Measurements from ENCODE around the gene ZNF592.
"Not testable (repeated sequence)": the region's sequence is repeated elsewhere in the genome, so short reads cannot be mapped to it uniquely, and the experiment has no call there.

ZNF592 gene

DNA sequence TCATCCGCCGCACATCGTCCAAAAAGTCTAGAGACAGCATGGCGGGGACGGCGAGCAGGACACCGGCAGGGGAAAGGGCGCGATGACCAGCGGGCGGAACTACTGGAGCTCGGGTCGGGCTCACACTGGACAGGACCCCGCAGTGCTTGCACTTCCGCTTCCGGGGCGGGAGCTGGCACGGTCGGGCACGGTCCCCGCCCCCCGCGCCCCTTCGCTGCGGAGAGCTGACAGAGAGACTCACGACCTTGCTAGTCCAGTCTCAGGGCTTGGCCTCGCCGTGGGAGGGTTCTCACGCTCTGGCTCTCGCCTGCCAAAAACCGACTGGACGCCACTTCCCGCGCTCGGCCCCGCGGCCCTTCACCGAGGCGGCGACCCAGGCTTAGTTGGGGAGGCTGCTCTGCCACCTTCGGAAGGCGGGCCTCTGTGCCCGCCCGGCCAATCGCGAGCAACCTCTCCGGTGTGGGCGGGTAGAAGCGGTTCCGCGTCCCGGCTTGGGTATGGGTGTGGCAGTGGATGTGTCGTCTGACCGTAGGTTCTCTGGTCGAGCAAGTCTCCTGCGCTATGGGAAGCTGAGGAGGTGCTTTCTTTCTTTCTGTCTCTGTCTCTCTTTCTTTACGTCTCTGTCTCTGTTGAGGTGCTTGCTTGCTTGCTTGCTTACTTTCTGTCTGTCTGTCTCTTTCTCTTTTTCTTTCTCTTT lies 32.2 kb upstream of the ZNF592 start, which contains the start of gene SEC11A:
SEC11A (minus strand) TSS at position 104 of the 697 bp plus-strand sequence; CDS start at position 40, 64 bp downstream.
- Histone ChIP-seq H3K9ac (ENCODE audit: insufficient read length) (peak within 1 kb of the TSS; percentile 81), H3K27ac (peak within 1 kb of the TSS; percentile 42; the same call in 1 of the 2 replicates), H3K9me3 (ENCODE audit: low read depth, low read length) (no peaks in the 10 kb centered on the region), H3K4me3 (peak within 1 kb of the TSS; percentile 95), H3K36me3 (ENCODE audit: insufficient read depth, low read length) (peaks cover under 1% of the 10 kb centered on the region; the same call in 1 of the 2 replicates)
- DNase-seq (ENCODE audit: low read depth, low spot score): peak; percentile 16
- TF ChIP-seq FOXP2 (optimal IDR thresholded peaks at IDR 0.05; ENCODE audit: control extremely low read depth, extremely low read length, insufficient read depth) (no peak), POLR2AphosphoS5 (IDR thresholded peaks at IDR 0.05; ENCODE audit: borderline replicate concordance, low read depth, low read length) (peak; percentile 84), EZH2 (IDR thresholded peaks at IDR 0.05) (no peak)

DNA sequence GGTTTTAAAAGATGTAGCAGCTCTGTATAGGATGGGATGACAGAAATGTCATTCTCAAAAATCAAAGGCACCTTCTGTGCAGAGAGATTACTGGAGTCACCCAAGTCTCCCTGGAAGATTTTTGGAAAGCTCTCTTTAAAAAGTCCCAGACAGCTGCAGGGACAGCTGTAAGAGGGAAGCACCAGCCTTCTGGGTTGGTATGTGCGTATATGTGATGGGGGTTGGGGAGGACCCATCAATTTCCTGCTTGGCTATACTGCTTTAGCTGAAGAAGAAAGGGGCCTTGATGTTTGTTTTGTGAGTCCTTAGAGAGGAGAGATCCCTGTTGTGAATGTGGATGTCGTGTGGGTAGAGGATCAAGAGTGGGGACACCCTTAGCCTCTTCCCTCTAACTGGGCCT lies 27.0 kb upstream of the ZNF592 start:
- TF ChIP-seq FOXP2 (optimal IDR thresholded peaks at IDR 0.05; ENCODE audit: control extremely low read depth, extremely low read length, insufficient read depth) (no peak), POLR2AphosphoS5 (IDR thresholded peaks at IDR 0.05; ENCODE audit: borderline replicate concordance, low read depth, low read length) (no peak), EZH2 (IDR thresholded peaks at IDR 0.05) (no peak)
- Histone ChIP-seq H3K9me3 (ENCODE audit: low read depth, low read length) (no peaks in the 10 kb centered on the region), H3K27ac (no peak overlapping the region), H3K9ac (ENCODE audit: insufficient read length) (no peak overlapping the region), H3K4me3 (no peak overlapping the region), H3K36me3 (ENCODE audit: insufficient read depth, low read length) (no peaks in the 10 kb centered on the region)
- DNase-seq (ENCODE audit: low read depth, low spot score): no peak

DNA sequence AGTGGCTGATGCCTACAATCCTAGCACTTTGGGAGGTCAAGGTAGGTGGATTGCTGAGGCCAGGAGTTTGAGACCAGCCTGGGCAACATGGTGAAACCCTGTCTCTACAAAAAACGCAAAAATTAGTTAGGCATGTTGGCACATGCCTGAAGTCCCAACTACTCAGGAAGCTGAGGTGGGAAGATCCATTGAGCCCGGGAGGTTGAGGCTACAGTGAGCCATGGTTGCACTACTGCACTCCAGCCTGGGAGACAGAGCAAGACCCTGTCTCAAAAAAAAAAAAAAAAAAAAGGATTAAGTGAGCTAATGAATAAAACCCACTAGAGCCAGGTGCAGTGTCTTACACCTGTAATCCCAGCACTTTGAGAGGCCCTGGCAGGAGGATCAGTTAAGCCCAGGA lies 25.8 kb upstream of the ZNF592 start:
- H3K27ac ChIP-seq: no peak overlapping the region
- TF ChIP-seq POLR2AphosphoS5 (IDR thresholded peaks at IDR 0.05; ENCODE audit: borderline replicate concordance, low read depth, low read length) (no peak), EZH2 (IDR thresholded peaks at IDR 0.05) (no peak), FOXP2 (optimal IDR thresholded peaks at IDR 0.05; ENCODE audit: control extremely low read depth, extremely low read length, insufficient read depth) (no peak)
- DNase-seq (ENCODE audit: low read depth, low spot score): no peak

DNA sequence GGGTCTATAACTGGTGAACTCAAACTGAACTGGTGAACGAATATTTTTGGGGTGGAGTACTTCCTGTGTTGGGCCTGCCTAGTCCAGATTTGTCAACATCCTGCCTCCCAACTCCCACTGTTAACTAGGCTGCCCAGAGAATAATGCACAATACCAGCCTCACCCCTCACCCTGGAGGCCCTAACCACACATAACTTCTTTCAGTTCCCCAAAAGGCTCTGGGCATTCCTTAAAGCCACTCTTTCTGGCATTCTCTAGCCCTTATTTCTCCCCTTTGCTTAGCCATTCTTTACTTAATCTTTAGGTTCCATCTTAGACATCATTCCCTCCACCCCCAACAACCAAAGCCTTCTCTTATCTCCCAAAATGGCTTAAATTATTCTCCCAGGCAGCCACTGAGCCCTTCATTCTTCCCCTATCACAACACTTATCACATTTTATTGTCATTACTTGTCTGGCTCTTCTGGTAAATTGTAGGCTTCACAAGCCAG lies 23.3 kb upstream of the ZNF592 start:
- Histone ChIP-seq H3K4me3 (no peak overlapping the region), H3K36me3 (ENCODE audit: insufficient read depth, low read length) (no peaks in the 10 kb centered on the region), H3K9ac (ENCODE audit: insufficient read length) (no peak overlapping the region), H3K27ac (no peak overlapping the region), H3K9me3 (ENCODE audit: low read depth, low read length) (no peaks in the 10 kb centered on the region)
- TF ChIP-seq FOXP2 (optimal IDR thresholded peaks at IDR 0.05; ENCODE audit: control extremely low read depth, extremely low read length, insufficient read depth) (no peak), EZH2 (IDR thresholded peaks at IDR 0.05) (no peak), POLR2AphosphoS5 (IDR thresholded peaks at IDR 0.05; ENCODE audit: borderline replicate concordance, low read depth, low read length) (no peak)
- DNase-seq (ENCODE audit: low read depth, low spot score): no peak

More for the DNA sequence above, 25.8 kb upstream of the ZNF592 start:
- H3K36me3 ChIP-seq (ENCODE audit: insufficient read depth, low read length): no peaks in the 10 kb centered on the region
- H3K4me3 ChIP-seq: no peak overlapping the region
- H3K9ac ChIP-seq (ENCODE audit: insufficient read length): no peak overlapping the region
- H3K9me3 ChIP-seq (ENCODE audit: low read depth, low read length): no peaks in the 10 kb centered on the region

DNA sequence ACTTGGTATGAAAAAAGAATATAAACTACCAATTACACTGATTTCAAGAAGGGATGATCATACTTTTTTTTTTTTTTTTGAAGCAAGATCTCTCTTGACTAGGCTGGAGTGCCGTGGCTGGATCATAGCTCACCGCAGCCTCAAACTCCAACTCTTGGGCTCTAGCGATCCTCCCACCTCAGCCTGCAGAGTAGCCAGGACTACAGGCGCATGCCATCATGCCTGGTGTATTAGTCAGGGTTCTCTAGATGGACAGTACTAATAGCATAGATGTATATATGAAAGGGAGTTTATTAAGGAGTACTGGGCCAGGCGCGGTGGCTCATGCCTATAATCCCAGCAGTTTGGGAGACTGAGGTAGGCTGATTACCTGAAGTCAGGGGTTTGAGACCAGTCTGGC lies 21.0 kb upstream of the ZNF592 start:
- no peaks in the 10 kb centered on the region for H3K36me3 ChIP-seq (ENCODE audit: insufficient read depth, low read length)
- DNase-seq (ENCODE audit: low read depth, low spot score): no peak
- no peak overlapping the region for H3K27ac ChIP-seq
- TF ChIP-seq FOXP2 (optimal IDR thresholded peaks at IDR 0.05; ENCODE audit: control extremely low read depth, extremely low read length, insufficient read depth) (no peak), EZH2 (IDR thresholded peaks at IDR 0.05) (no peak), POLR2AphosphoS5 (IDR thresholded peaks at IDR 0.05; ENCODE audit: borderline replicate concordance, low read depth, low read length) (no peak)
- H3K9me3 ChIP-seq (ENCODE audit: low read depth, low read length): no peaks in the 10 kb centered on the region
- H3K9ac ChIP-seq (ENCODE audit: insufficient read length): no peak overlapping the region
- no peak overlapping the region for H3K4me3 ChIP-seq

DNA sequence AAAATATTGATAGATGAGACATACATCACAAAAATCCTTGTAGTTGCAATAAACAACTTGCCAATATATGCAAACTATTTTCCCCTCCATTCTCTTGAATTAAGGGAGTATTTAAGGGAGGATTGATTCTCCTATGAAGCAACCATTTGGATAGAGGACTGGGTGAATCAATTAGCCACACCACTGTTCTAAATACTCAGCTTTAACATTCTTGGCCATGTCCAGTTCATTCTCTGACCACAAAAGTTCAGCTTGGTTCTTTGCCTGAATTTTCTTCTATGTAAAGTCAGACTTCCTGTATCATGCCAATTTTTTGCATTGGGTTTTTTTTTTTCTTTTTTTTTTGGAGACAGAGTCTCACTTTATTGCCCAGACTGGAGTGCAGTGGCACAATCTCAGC lies 16.6 kb upstream of the ZNF592 start:
- no peaks in the 10 kb centered on the region for H3K36me3 ChIP-seq (ENCODE audit: insufficient read depth, low read length)
- no peak overlapping the region for H3K4me3 ChIP-seq
- no peak overlapping the region for H3K27ac ChIP-seq
- H3K9ac ChIP-seq (ENCODE audit: insufficient read length): no peak overlapping the region
- DNase-seq (ENCODE audit: low read depth, low spot score): no peak
- TF ChIP-seq FOXP2 (optimal IDR thresholded peaks at IDR 0.05; ENCODE audit: control extremely low read depth, extremely low read length, insufficient read depth): no peak
- no peak for TF ChIP-seq POLR2AphosphoS5 (IDR thresholded peaks at IDR 0.05; ENCODE audit: borderline replicate concordance, low read depth, low read length)
- no peak for TF ChIP-seq EZH2 (IDR thresholded peaks at IDR 0.05)
- H3K9me3 ChIP-seq (ENCODE audit: low read depth, low read length): no peaks in the 10 kb centered on the region

DNA sequence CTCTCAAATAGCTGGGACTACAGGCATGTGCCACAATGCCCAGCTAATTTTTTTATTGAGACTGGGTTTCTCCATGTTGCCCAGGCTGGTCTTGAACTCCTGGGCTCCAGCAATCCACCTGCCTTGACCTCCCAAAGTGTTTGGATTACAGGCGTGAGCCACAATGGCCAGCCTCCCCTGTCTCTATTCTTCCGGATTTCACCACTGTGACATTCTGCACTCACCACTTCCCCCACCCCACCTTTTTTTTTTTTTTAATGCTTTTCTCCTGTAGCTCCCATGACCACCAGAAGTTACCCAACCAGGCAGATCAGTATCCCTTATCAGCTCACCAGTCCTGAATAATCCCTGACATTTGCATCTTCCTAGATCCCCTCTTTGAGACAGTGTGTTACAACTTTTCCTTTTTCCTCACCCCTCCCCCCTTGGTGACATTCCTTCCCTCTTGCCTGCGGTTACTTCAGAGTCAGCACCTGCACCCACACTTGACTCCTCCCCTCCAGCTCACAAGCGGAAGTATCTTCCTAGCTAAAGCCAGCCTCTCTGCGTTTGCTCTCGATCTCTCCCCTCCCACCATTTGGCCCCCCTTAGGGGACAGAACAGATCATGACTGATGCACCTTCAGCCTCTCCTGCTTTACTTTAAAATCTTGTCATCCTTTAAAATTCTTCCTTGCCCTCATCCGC lies 13.5 kb upstream of the ZNF592 start:
- H3K9ac ChIP-seq (ENCODE audit: insufficient read length): no peak overlapping the region
- H3K27ac ChIP-seq: peak overlapping the region; percentile 40; the same call in 1 of the 2 replicates
- peak; percentile 28 for DNase-seq (ENCODE audit: low read depth, low spot score)
- no peak for TF ChIP-seq FOXP2 (optimal IDR thresholded peaks at IDR 0.05; ENCODE audit: control extremely low read depth, extremely low read length, insufficient read depth)
- TF ChIP-seq EZH2 (IDR thresholded peaks at IDR 0.05): no peak
- TF ChIP-seq POLR2AphosphoS5 (IDR thresholded peaks at IDR 0.05; ENCODE audit: borderline replicate concordance, low read depth, low read length): no peak; the same call in 1 of the 2 replicates
- no peaks in the 10 kb centered on the region for H3K36me3 ChIP-seq (ENCODE audit: insufficient read depth, low read length)
- H3K4me3 ChIP-seq: peak overlapping the region; percentile 41
- no peaks in the 10 kb centered on the region for H3K9me3 ChIP-seq (ENCODE audit: low read depth, low read length)

DNA sequence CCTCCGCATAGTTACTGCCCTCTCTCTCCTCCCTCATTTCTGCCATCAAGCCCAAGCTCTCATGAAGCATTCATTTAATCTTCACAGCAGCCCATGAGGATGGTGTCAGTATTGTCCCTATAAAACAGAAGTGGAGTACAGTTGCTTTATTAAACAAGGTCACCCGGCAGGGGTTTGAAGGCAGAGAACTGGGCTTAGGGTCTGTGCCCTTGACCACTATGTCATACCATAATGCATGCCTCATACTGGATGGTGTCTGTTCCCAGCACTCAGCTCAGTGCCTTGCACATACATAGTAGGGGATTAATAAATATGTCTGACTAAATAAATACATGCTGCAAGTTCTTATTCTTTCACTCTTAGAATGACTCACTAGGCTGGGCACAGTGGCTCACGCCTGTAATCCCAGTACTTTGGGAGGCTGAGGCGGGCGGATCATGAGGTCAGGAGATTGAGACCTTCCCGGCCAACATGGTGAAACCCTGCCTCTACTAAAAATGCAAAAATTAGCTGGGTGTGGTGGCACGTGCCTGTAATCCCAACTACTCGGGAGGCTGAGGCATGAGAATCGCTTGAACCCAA lies 12.8 kb upstream of the ZNF592 start:
- Histone ChIP-seq H3K4me3 (peak overlapping the region; percentile 41), H3K27ac (peak overlapping the region; percentile 40; the same call in 1 of the 2 replicates)
- H3K9me3 ChIP-seq (ENCODE audit: low read depth, low read length); DNase-seq (ENCODE audit: low read depth, low spot score); H3K36me3 ChIP-seq (ENCODE audit: insufficient read depth, low read length); H3K9ac ChIP-seq (ENCODE audit: insufficient read length): not testable (repeated sequence)

All from SK-N-MC (cell line).